Panc1 (cell line): ENCODE results near the gene PCGF1. TPM values are rescaled to one million over a fixed set of nuclear protein-coding genes. Genes with fewer than 3 reads are reported as not detected.

Source experiments
- ATAC-seq: fragments of 200-7000 bp; cut with Tn5 transposase; 2 replicates; pipeline ENCODE4 v1.9.1; 2020; ENCODE audit warnings: mild to moderate bottlenecking, moderate library complexity
- BruUV-seq: library from RNA; stranded (reverse); fragments of 400-500 nt; replicated peaks from 2 replicates; lab custom pipeline; 2021; lab: Mats Ljungman, UMichigan
- CTCF ChIA-PET: fragments of 300-600 bp; sonication (Branson Sonifier 250); formaldehyde crosslinking; loops from one replicate; lab custom pipeline; 2022; ENCODE audit warnings: antibody characterized with exemption; lab: Charles Lee
- POLR2A ChIA-PET: fragments of 300-600 bp; sonication (Branson Sonifier 250); formaldehyde crosslinking; loops from one replicate; lab custom pipeline; 2022; ENCODE audit warnings: antibody characterized with exemption; lab: Charles Lee
- DNase-seq: peaks from one replicate; pipeline ENCODE4 v3.0.0-alpha.2; 2010; ENCODE audit warnings: low read depth, low spot score
- H3K27ac ChIP-seq: 2 replicates; pipeline ENCODE4 v1.5.1; 2011; ENCODE audit warnings: mild to moderate bottlenecking, low read length, inconsistent platforms
- H3K27me3 ChIP-seq: fragments of 200-500 bp; sonication (Bioruptor generic); 2 replicates; pipeline ENCODE4 v1.6.0; 2014; ENCODE audit warnings: low read length, inconsistent platforms; ENCODE audit not compliant: control insufficient read depth, insufficient read depth
- H3K36me3 ChIP-seq: fragments of 200-500 bp; sonication (Bioruptor generic); 2 replicates; pipeline ENCODE4 v1.5.1; 2014; ENCODE audit warnings: inconsistent platforms, mild to moderate bottlenecking, low read length, moderate library complexity; ENCODE audit not compliant: control insufficient read depth, insufficient read depth
- H3K4me1 ChIP-seq: 2 replicates; pipeline ENCODE4 v1.5.1; 2011; ENCODE audit warnings: inconsistent platforms, mild to moderate bottlenecking, low read length, moderate library complexity; ENCODE audit not compliant: control insufficient read depth, insufficient read depth
- H3K4me3 ChIP-seq, 2 experiments: 2 replicates each; pipeline ENCODE4 v1.5.1; 2011 to 2012; ENCODE audit warnings: low read depth in 2 of 2, low read length in 2 of 2, mild to moderate bottlenecking in 2 of 2, inconsistent platforms in 1 of 2, moderate library complexity in 1 of 2
- H3K9me3 ChIP-seq: fragments of 200-500 bp; sonication (Bioruptor generic); 2 replicates; pipeline ENCODE4 v1.5.1; 2014; ENCODE audit warnings: low read depth, mild to moderate bottlenecking, inconsistent platforms, low read length, moderate library complexity; ENCODE audit not compliant: control insufficient read depth, insufficient read depth
- CTCF ChIP-seq: fragments of 450-650 bp; IDR thresholded peaks from 2 replicates; pipeline ENCODE4 v1.5.1; 2017; ENCODE audit warnings: mild to moderate bottlenecking
- POLR2AphosphoS5 ChIP-seq: IDR thresholded peaks from 2 replicates; pipeline ENCODE4 v1.6.1; 2012; ENCODE audit warnings: mild to moderate bottlenecking, low read depth, low read length, moderate library complexity
- SIN3A ChIP-seq: IDR thresholded peaks from 2 replicates; pipeline ENCODE4 v1.6.1; 2012; ENCODE audit warnings: low read depth, mild to moderate bottlenecking, low read length, moderate library complexity, borderline replicate concordance; ENCODE audit not compliant: insufficient read depth
- TCF7L2 ChIP-seq: IDR thresholded peaks from 2 replicates; pipeline ENCODE4 v1.6.1; 2011; ENCODE audit warnings: mild to moderate bottlenecking, low read depth, low read length, inconsistent platforms
- in situ Hi-C: cut with HindIII; loops from 2 replicates; pipeline ENCODE4 v1.10.0; 2016; ENCODE audit warnings: low sequenced_read_pairs, low pct_unique_long_range_greater_than_20kb
- intact Hi-C: fragments of 100-400 bp; cut with micrococcal nuclease; formaldehyde crosslinking; loops from one replicate; pipeline ENCODE4 v1.10.0; 2022; ENCODE audit not compliant: unreplicated experiment
- total RNA-seq: library from RNA; stranded (reverse); gene quantifications from one replicate; pipeline ENCODE4 v1.2.1, GENCODE V29; 2021; ENCODE audit not compliant: unreplicated experiment
- TF ChIP-seq, protein P1 (sequence below), 2 experiments: IDR thresholded peaks; 2 replicates each; pipeline ENCODE4 v1.6.1; 2011 to 2012; ENCODE audit warnings: low read depth in 2 of 2, control low read depth in 1 of 2, low read length in 1 of 2, mild to moderate bottlenecking in 1 of 2, moderate library complexity in 1 of 2; ENCODE audit not compliant: insufficient read depth in 1 of 2

Gene PCGF1
- total RNA-seq, 1 experiment from 2014 or later, result 36.8 TPM

DNA sequence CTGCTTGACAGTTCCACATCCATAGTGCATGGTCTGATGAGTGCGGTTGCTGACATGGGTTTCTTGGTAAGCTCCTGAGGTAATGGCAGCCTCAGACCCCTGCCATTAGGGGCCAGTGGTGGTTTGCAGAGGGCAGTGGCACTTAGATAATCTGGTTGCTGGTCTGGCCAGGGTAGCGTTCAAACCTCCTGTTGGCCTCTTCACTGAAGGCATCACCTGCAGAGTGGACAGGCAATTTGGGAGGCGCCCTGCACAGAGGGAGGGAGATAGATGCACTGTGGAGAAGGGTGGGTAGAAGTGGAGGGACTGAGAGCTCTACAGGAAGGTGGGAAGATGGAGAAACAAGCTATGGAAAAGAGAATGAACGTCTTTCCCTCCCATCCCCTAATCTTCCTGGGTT, 26.0 kb upstream of the PCGF1 start:
- CTCF ChIA-PET, result no interaction called here
- intact Hi-C loops, result no loop called here
- in situ Hi-C loops, result no loop called here

DNA sequence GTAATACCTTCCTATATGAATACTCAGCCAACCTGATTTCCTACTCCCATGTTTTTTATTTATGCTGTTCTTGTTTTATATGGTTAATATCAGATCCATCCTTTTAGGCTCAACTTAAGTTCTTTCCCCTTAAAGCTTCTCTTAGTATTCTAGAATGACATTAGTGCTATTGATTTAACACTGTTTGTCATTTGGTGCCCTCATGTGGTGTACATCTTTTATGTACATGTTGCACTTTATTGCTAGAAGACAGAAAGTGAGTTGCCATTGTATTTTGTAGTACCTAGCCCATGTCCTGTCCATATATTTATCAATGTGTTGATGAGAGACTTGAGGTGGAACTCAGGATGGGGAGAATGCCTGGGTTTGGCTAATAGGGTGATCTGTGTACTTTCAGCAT, 24.7 kb upstream of the PCGF1 start:
- H3K27ac ChIP-seq, result no peak overlapping the region
- intact Hi-C loops (no loop called here), in situ Hi-C loops (no loop called here)
- ATAC-seq, result no peak
- no peak for TF ChIP-seq SIN3A
- TF ChIP-seq, protein P1, sequence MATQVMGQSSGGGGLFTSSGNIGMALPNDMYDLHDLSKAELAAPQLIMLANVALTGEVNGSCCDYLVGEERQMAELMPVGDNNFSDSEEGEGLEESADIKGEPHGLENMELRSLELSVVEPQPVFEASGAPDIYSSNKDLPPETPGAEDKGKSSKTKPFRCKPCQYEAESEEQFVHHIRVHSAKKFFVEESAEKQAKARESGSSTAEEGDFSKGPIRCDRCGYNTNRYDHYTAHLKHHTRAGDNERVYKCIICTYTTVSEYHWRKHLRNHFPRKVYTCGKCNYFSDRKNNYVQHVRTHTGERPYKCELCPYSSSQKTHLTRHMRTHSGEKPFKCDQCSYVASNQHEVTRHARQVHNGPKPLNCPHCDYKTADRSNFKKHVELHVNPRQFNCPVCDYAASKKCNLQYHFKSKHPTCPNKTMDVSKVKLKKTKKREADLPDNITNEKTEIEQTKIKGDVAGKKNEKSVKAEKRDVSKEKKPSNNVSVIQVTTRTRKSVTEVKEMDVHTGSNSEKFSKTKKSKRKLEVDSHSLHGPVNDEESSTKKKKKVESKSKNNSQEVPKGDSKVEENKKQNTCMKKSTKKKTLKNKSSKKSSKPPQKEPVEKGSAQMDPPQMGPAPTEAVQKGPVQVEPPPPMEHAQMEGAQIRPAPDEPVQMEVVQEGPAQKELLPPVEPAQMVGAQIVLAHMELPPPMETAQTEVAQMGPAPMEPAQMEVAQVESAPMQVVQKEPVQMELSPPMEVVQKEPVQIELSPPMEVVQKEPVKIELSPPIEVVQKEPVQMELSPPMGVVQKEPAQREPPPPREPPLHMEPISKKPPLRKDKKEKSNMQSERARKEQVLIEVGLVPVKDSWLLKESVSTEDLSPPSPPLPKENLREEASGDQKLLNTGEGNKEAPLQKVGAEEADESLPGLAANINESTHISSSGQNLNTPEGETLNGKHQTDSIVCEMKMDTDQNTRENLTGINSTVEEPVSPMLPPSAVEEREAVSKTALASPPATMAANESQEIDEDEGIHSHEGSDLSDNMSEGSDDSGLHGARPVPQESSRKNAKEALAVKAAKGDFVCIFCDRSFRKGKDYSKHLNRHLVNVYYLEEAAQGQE (IDR thresholded peaks at IDR 0.05; ENCODE audit: insufficient read depth in 1 of 2, low read depth in 2 of 2, low read length in 1 of 2), result no peak
- TF ChIP-seq CTCF, result no peak
- TF ChIP-seq TCF7L2, result no peak
- TF ChIP-seq POLR2AphosphoS5, result no peak
- BruUV-seq, result no TSS peak
- peaks cover 6% of the 10 kb centered on the region for H3K4me1 ChIP-seq
- no peak overlapping the region for H3K4me3 ChIP-seq
- POLR2A ChIA-PET, result no interaction called here
- H3K36me3 ChIP-seq, result peaks cover 3% of the 10 kb centered on the region
- no peaks in the 10 kb centered on the region for H3K27me3 ChIP-seq
- DNase-seq, result no peak
- CTCF ChIA-PET, result interaction anchor here (0.5 to 1.6 kb wide), 3 partner anchors 49 to 291 kb away, joined by 6 to 7 read pairs (median 7); partner anchors contain the start of genes CCDC142 and TTC31
- H3K9me3 ChIP-seq, result no peaks in the 10 kb centered on the region

More for the DNA sequence above, 26.0 kb upstream of the PCGF1 start:
- ATAC-seq (no peak), DNase-seq (no peak)
- Histone ChIP-seq H3K36me3 (peaks cover 3% of the 10 kb centered on the region), H3K4me3 (no peak overlapping the region), H3K27me3 (no peaks in the 10 kb centered on the region; the same call in 1 of the 2 replicates), H3K27ac (no peak overlapping the region), H3K4me1 (no peaks in the 10 kb centered on the region), H3K9me3 (no peaks in the 10 kb centered on the region)
- POLR2A ChIA-PET, result no interaction called here
- no peak for TF ChIP-seq CTCF
- no peak for TF ChIP-seq POLR2AphosphoS5
- no peak for TF ChIP-seq TCF7L2
- TF ChIP-seq, protein P1 (IDR thresholded peaks at IDR 0.05; ENCODE audit: insufficient read depth in 1 of 2, low read depth in 2 of 2, low read length in 1 of 2), result no peak
- TF ChIP-seq SIN3A, result no peak
- no TSS peak for BruUV-seq
